ENCODE measurements around the gene R3HDM2. TPM values are rescaled to one million over a fixed set of nuclear protein-coding genes. Genes with fewer than 3 reads are reported as not detected.
"Not testable (repeated sequence)": the region's sequence is repeated elsewhere in the genome, so short reads cannot be mapped to it uniquely, and the experiment has no call there.

Gene R3HDM2
- total RNA-seq, 1 experiment from 2014 or later = 45.4 TPM

- H3K27me3 ChIP-seq (ENCODE audit: insufficient read depth, low read length) = no peaks in the 10 kb centered on the region
- no peak for TF ChIP-seq MAX (IDR thresholded peaks at IDR 0.05)
- H3K4me3 ChIP-seq (replicated peaks in 1 of 2; ENCODE audit: low read depth in 1 of 2, low read length in 2 of 2) = no peak overlapping the region
- H3K4me2 ChIP-seq (ENCODE audit: low read length) = no peak overlapping the region
- no peak for ATAC-seq
- H3K9me3 ChIP-seq (ENCODE audit: control insufficient read depth in 1 of 2, insufficient read depth in 1 of 2, low read depth in 1 of 2, low read length in 2 of 2) = no peaks in the 10 kb centered on the region
- ChIA-PET RAD21 (ENCODE audit: low non-redundant PET in 1 of 2, low total read pairs in 2 of 2, uncharacterized antibody in 2 of 2, unreplicated experiment in 2 of 2) (no interaction called here), POLR2A (no interaction called here), CTCF (interaction anchor here (1.4 kb wide), 1 partner anchor 52 kb away, joined by 5 read pairs; no protein-coding TSS in a partner anchor)
- no peaks in the 10 kb centered on the region for H4K20me1 ChIP-seq (ENCODE audit: insufficient read depth)
- no peak for DNase-seq (ENCODE audit: low read depth, low spot score)
- H3K9me2 ChIP-seq (ENCODE audit: insufficient read depth) = no peaks in the 10 kb centered on the region
- no peaks in the 10 kb centered on the region; a peak in 1 of 4 replicates for H3K4me1 ChIP-seq (ENCODE audit: control insufficient read depth in 1 of 2, insufficient read depth in 2 of 2, low read length in 2 of 2)
- H3K27ac ChIP-seq (ENCODE audit: low read depth, low read length) = no peak overlapping the region
- H2AFZ ChIP-seq (ENCODE audit: low read depth, low read length, poor library complexity, severe bottlenecking) = no peak overlapping the region
- no TSS peak for BruUV-seq (replicated peaks)
- H3K36me3 ChIP-seq (ENCODE audit: control insufficient read depth in 1 of 2, insufficient read depth in 2 of 2, low read length in 2 of 2) = no peaks in the 10 kb centered on the region
- H3K79me2 ChIP-seq (ENCODE audit: insufficient read depth, low read length) = no peaks in the 10 kb centered on the region
- intact Hi-C loops (cut with micrococcal nuclease) = no loop called here
- no peak overlapping the region for H3K9ac ChIP-seq (ENCODE audit: low read length)
These were observed 29.7 kb downstream of the R3HDM2 start for GRCh38 chr12:57401165-57401564.

GRCh38 chr12:57399718-57400463 lies 31.0 kb downstream of the R3HDM2 start:
- H3K4me3 ChIP-seq (replicated peaks in 1 of 2; ENCODE audit: low read depth in 1 of 2, low read length in 2 of 2); H3K27ac ChIP-seq (ENCODE audit: low read depth, low read length); H3K79me2 ChIP-seq (ENCODE audit: insufficient read depth, low read length); ATAC-seq; H3K9me3 ChIP-seq (ENCODE audit: control insufficient read depth in 1 of 2, insufficient read depth in 1 of 2, low read depth in 1 of 2, low read length in 2 of 2); RAD21 ChIA-PET (ENCODE audit: low non-redundant PET in 1 of 2, low total read pairs in 2 of 2, uncharacterized antibody in 2 of 2, unreplicated experiment in 2 of 2); H3K9me2 ChIP-seq (ENCODE audit: insufficient read depth); CTCF ChIA-PET; BruUV-seq (replicated peaks); H3K4me1 ChIP-seq (ENCODE audit: control insufficient read depth in 1 of 2, insufficient read depth in 2 of 2, low read length in 2 of 2); intact Hi-C loops (cut with micrococcal nuclease); POLR2A ChIA-PET; H3K36me3 ChIP-seq (ENCODE audit: control insufficient read depth in 1 of 2, insufficient read depth in 2 of 2, low read length in 2 of 2); H3K4me2 ChIP-seq (ENCODE audit: low read length); H4K20me1 ChIP-seq (ENCODE audit: insufficient read depth); DNase-seq (ENCODE audit: low read depth, low spot score); H2AFZ ChIP-seq (ENCODE audit: low read depth, low read length, poor library complexity, severe bottlenecking); H3K9ac ChIP-seq (ENCODE audit: low read length); H3K27me3 ChIP-seq (ENCODE audit: insufficient read depth, low read length): not testable (repeated sequence)

GRCh38 chr12:57397441-57397840 lies 33.4 kb downstream of the R3HDM2 start:
- Histone ChIP-seq H3K4me3 (replicated peaks in 1 of 2; ENCODE audit: low read depth in 1 of 2, low read length in 2 of 2) (no peak overlapping the region), H2AFZ (ENCODE audit: low read depth, low read length, poor library complexity, severe bottlenecking) (no peak overlapping the region), H3K27ac (ENCODE audit: low read depth, low read length) (no peak overlapping the region), H4K20me1 (ENCODE audit: insufficient read depth) (no peaks in the 10 kb centered on the region), H3K9me3 (ENCODE audit: control insufficient read depth in 1 of 2, insufficient read depth in 1 of 2, low read depth in 1 of 2, low read length in 2 of 2) (no peaks in the 10 kb centered on the region), H3K9ac (ENCODE audit: low read length) (no peak overlapping the region), H3K4me2 (ENCODE audit: low read length) (no peak overlapping the region), H3K79me2 (ENCODE audit: insufficient read depth, low read length) (no peaks in the 10 kb centered on the region), H3K4me1 (ENCODE audit: control insufficient read depth in 1 of 2, insufficient read depth in 2 of 2, low read length in 2 of 2) (no peaks in the 10 kb centered on the region; a peak in 1 of 4 replicates), H3K36me3 (ENCODE audit: control insufficient read depth in 1 of 2, insufficient read depth in 2 of 2, low read length in 2 of 2) (no peaks in the 10 kb centered on the region; a peak in 1 of 4 replicates), H3K27me3 (ENCODE audit: insufficient read depth, low read length) (no peaks in the 10 kb centered on the region), H3K9me2 (ENCODE audit: insufficient read depth) (no peaks in the 10 kb centered on the region)
- no peak for TF ChIP-seq SIN3A (IDR thresholded peaks at IDR 0.05; ENCODE audit: low read depth)
- TF ChIP-seq ATF3 (IDR thresholded peaks at IDR 0.05) = no peak
- TF ChIP-seq YY1 (IDR thresholded peaks at IDR 0.05; ENCODE audit: extremely low read depth, insufficient replicate concordance, low read depth, low read length) = no peak
- 0 out of 6 replicates have a peak, but pooled peaks of 1 of the 3 experiments have one; percentile 11 for TF ChIP-seq CTCF (IDR thresholded peaks at IDR 0.05 in 2 of 3, conservative IDR thresholded peaks at IDR 0.05 in 1 of 3; ENCODE audit: borderline replicate concordance in 1 of 3, insufficient read depth in 1 of 3, low read depth in 2 of 3, low read length in 2 of 3)
- no peak for TF ChIP-seq CEBPB (IDR thresholded peaks at IDR 0.05; ENCODE audit: low read depth)
- no peak for TF ChIP-seq JUND (IDR thresholded peaks at IDR 0.05)
- no peak for TF ChIP-seq TCF7L2 (IDR thresholded peaks at IDR 0.05; ENCODE audit: borderline replicate concordance, extremely low read depth, insufficient read depth, insufficient read length)
- TF ChIP-seq EGR1 (IDR thresholded peaks at IDR 0.05; ENCODE audit: low read depth) = no peak
- DNase-seq (ENCODE audit: low read depth, low spot score) (no peak), ATAC-seq (no peak)
- ChIA-PET RAD21 (ENCODE audit: low non-redundant PET in 1 of 2, low total read pairs in 2 of 2, uncharacterized antibody in 2 of 2, unreplicated experiment in 2 of 2) (no interaction called here), CTCF (no interaction called here), POLR2A (no interaction called here)
- intact Hi-C loops (cut with micrococcal nuclease) = no loop called here
- BruUV-seq (replicated peaks) = no TSS peak

Measured in HCT116 (cell line).